Liver (tissue), 3 donors: ENCODE results near the gene ZNF485.

Experiments used
- EGR1 ChIP-seq, 2 donors: IDR thresholded peaks; 2 replicates each; pipeline ENCODE4 v1.6.1; 2016 to 2018; ENCODE audit warnings: antibody characterized with exemption in 2 of 2, low read depth in 2 of 2
- ZBTB33 ChIP-seq: IDR thresholded peaks from 2 replicates; pipeline ENCODE4 v1.6.1; 2016; ENCODE audit warnings: antibody characterized with exemption
- TF ChIP-seq, protein P1 (sequence below): fragments of 150-350 bp; IDR thresholded peaks from 2 replicates; pipeline ENCODE4 v1.5.1; 2017; ENCODE audit warnings: improper control_type of control experiment, low read depth, low read length; ENCODE audit not compliant: missing input control
- donor health status: healthy.
- donor health status: healthy.

DNA sequence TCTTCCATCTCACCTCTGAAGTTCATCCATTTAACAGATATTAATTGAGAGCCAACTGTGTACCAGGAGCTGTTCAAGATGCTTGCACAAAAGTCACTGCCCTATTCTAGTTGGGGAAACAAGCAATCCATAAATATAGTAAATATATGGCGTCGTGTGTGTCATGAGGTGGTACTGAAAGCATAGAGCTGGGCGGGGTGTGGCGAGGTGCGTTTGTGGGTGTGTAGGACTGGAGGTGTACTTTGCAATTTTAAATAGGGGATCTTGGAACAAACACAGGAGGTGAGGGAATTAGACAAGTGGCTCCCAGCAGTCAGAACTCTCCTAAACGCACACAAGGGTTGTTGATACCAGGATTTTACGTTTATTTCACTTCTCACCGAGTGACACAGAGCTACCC, 31.3 kb upstream of the ZNF485 start:
- TF ChIP-seq, protein P1, sequence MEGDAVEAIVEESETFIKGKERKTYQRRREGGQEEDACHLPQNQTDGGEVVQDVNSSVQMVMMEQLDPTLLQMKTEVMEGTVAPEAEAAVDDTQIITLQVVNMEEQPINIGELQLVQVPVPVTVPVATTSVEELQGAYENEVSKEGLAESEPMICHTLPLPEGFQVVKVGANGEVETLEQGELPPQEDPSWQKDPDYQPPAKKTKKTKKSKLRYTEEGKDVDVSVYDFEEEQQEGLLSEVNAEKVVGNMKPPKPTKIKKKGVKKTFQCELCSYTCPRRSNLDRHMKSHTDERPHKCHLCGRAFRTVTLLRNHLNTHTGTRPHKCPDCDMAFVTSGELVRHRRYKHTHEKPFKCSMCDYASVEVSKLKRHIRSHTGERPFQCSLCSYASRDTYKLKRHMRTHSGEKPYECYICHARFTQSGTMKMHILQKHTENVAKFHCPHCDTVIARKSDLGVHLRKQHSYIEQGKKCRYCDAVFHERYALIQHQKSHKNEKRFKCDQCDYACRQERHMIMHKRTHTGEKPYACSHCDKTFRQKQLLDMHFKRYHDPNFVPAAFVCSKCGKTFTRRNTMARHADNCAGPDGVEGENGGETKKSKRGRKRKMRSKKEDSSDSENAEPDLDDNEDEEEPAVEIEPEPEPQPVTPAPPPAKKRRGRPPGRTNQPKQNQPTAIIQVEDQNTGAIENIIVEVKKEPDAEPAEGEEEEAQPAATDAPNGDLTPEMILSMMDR, result no peak
- TF ChIP-seq EGR1 (IDR thresholded peaks at IDR 0.05; ENCODE audit: low read depth in 2 of 2) (no peak), ZBTB33 (no peak)
